SU-DHL-6 (cell line): ENCODE results near the gene NEU1.
"Not testable (repeated sequence)": the region's sequence is repeated elsewhere in the genome, so short reads cannot be mapped to it uniquely, and the experiment has no call there.

Experiments used
- H2AFZ ChIP-seq: fragments of 200-600 bp; sonication (generic); 2 replicates; pipeline ENCODE4 v1.6.1; 2014; ENCODE audit warnings: low read depth, mild to moderate bottlenecking, moderate library complexity, mixed read lengths, antibody characterized with exemption, low read length; ENCODE audit not compliant: severe bottlenecking
- H3F3A ChIP-seq: fragments of 200-600 bp; shearing (Covaris generic); 2 replicates; pipeline ENCODE4 v1.6.0; 2016; ENCODE audit warnings: antibody characterized with exemption, mild to moderate bottlenecking; ENCODE audit not compliant: insufficient read depth
- H3K27ac ChIP-seq: fragments of 200-600 bp; sonication (generic); 2 replicates; pipeline ENCODE4 v1.5.1; 2016; ENCODE audit warnings: low read depth, mild to moderate bottlenecking, low read length, moderate library complexity, mixed read lengths
- H3K27me3 ChIP-seq: fragments of 200-600 bp; sonication (generic), shearing (Covaris generic); 2 replicates; pipeline ENCODE4 v1.6.0; 2014; ENCODE audit warnings: mild to moderate bottlenecking, low read length
- H3K36me3 ChIP-seq: fragments of 200-600 bp; sonication (generic); 2 replicates; pipeline ENCODE4 v1.6.1; 2014; ENCODE audit warnings: mild to moderate bottlenecking, low read length, mixed read lengths
- H3K4me2 ChIP-seq: fragments of 300-600, 200-600 bp; shearing (Covaris generic), sonication (generic); 2 replicates; pipeline ENCODE4 v1.6.0; 2014; ENCODE audit warnings: low read length, low read depth, mild to moderate bottlenecking; ENCODE audit not compliant: poor library complexity, severe bottlenecking
- H3K4me3 ChIP-seq: fragments of 200-600 bp; sonication (generic); 2 replicates; pipeline ENCODE4 v1.5.1; 2014; ENCODE audit warnings: antibody characterized with exemption, low read length, mild to moderate bottlenecking, mixed read lengths; ENCODE audit not compliant: insufficient read depth, poor library complexity, severe bottlenecking
- H3K79me2 ChIP-seq: fragments of 200-600 bp; sonication (generic); 2 replicates; pipeline ENCODE4 v1.6.1; 2014; ENCODE audit warnings: mild to moderate bottlenecking, low read length, moderate library complexity; ENCODE audit not compliant: insufficient read depth
- H3K9ac ChIP-seq: fragments of 200-600 bp; sonication (generic); 2 replicates; pipeline ENCODE4 v1.7.0; 2014; ENCODE audit warnings: mild to moderate bottlenecking, low read length
- H3K9me2 ChIP-seq: fragments of 200-600 bp; sonication (generic); replicated peaks from 2 replicates; pipeline ENCODE4 v1.6.1; 2014; ENCODE audit warnings: low read length; ENCODE audit not compliant: insufficient read depth
- H3K9me3 ChIP-seq: fragments of 200-600 bp; sonication (generic); 2 replicates; pipeline ENCODE4 v1.6.1; 2014; ENCODE audit warnings: low read length, mixed read lengths; ENCODE audit not compliant: insufficient read depth
- H4K20me1 ChIP-seq: fragments of 200-600 bp; sonication (generic); 2 replicates; pipeline ENCODE4 v1.6.1; 2014; ENCODE audit warnings: low read depth, mild to moderate bottlenecking, antibody characterized with exemption, low read length, moderate library complexity, mixed read lengths
- EZH2phosphoT487 ChIP-seq: fragments of 200-600 bp; sonication (generic), shearing (Covaris generic); conservative IDR thresholded peaks from 2 replicates; pipeline ENCODE4 v1.6.1; 2018; ENCODE audit warnings: mild to moderate bottlenecking, antibody characterized with exemption, low read length, moderate library complexity, mixed read lengths
- TF ChIP-seq, protein P1 (sequence below): fragments of 200-600 bp; sonication (generic); IDR thresholded peaks from one replicate; pipeline ENCODE4 v1.5.1; 2017; ENCODE audit warnings: antibody characterized with exemption, mild to moderate bottlenecking, low read length, moderate library complexity; ENCODE audit not compliant: insufficient read depth, poor library complexity, severe bottlenecking

Gene NEU1

DNA sequence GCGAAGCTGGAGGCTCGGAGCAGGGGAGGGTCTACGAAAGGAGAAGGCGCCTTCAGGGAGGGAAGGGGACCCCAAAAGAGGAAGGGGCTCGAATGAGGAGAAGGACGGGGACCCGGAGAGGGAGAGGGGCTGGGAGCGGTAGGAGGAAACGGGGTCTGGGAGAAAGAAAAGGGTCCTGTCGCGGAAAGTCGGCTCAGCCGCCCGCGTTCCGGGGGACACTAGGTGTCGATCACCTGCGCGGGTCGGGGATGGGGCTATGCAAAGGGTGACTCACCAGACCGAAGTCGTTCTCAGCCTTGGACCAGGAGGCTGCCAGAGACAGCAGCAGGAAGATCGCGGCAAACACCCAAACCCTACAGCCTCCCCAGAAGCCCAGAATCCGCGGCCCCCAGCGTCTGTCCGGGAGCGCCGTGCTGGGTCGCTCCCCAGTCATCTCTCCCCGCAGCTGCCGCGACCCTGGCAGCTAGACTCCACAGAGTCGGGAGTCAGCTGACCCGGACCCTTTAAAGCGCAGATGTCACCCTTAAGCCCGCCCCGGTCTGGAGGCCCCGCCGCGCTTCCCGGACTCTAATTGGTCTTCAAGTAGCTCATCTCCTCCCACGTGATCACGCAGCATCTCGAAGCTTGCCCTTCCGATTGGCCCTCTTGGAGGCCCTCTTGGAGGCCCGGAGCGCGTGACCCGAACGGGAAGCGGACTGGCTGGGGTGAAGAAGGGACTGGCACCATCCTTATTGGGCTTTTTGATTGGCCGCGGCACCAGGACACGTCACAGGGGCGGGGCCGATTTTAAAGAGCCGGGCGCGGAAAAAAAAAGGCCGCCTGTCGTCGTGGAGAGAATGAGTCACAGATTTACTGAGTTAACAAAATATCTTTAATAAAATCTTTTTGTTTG, at the start of gene NEU1:
TSS of gene NEU1 (minus strand) at position 478 of the 892 bp plus-strand sequence. CDS start at position 433, 45 bp downstream.
- H3K9me2 ChIP-seq = no peaks in the 10 kb centered on the region
- peak within 1 kb of the TSS; percentile 89 for H2AFZ ChIP-seq
- TF ChIP-seq EZH2phosphoT487 = no peak
- TF ChIP-seq, protein P1, sequence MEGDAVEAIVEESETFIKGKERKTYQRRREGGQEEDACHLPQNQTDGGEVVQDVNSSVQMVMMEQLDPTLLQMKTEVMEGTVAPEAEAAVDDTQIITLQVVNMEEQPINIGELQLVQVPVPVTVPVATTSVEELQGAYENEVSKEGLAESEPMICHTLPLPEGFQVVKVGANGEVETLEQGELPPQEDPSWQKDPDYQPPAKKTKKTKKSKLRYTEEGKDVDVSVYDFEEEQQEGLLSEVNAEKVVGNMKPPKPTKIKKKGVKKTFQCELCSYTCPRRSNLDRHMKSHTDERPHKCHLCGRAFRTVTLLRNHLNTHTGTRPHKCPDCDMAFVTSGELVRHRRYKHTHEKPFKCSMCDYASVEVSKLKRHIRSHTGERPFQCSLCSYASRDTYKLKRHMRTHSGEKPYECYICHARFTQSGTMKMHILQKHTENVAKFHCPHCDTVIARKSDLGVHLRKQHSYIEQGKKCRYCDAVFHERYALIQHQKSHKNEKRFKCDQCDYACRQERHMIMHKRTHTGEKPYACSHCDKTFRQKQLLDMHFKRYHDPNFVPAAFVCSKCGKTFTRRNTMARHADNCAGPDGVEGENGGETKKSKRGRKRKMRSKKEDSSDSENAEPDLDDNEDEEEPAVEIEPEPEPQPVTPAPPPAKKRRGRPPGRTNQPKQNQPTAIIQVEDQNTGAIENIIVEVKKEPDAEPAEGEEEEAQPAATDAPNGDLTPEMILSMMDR = no peak
- peak within 1 kb of the TSS; percentile 78 for H3K4me2 ChIP-seq
- peak within 1 kb of the TSS; percentile 74 for H3K4me3 ChIP-seq
- H3F3A ChIP-seq = peaks cover 12% of the 10 kb centered on the region
- H3K27me3 ChIP-seq = no peaks in the 10 kb centered on the region
- no peaks in the 10 kb centered on the region for H4K20me1 ChIP-seq
- peak within 1 kb of the TSS; percentile 66 for H3K9ac ChIP-seq
- H3K9me3 ChIP-seq = no peaks in the 10 kb centered on the region
- peaks cover 5% of the 10 kb centered on the region; the same call in 1 of the 2 replicates for H3K79me2 ChIP-seq
- H3K27ac ChIP-seq = peak within 1 kb of the TSS; percentile 76
- no peaks in the 10 kb centered on the region for H3K36me3 ChIP-seq

DNA sequence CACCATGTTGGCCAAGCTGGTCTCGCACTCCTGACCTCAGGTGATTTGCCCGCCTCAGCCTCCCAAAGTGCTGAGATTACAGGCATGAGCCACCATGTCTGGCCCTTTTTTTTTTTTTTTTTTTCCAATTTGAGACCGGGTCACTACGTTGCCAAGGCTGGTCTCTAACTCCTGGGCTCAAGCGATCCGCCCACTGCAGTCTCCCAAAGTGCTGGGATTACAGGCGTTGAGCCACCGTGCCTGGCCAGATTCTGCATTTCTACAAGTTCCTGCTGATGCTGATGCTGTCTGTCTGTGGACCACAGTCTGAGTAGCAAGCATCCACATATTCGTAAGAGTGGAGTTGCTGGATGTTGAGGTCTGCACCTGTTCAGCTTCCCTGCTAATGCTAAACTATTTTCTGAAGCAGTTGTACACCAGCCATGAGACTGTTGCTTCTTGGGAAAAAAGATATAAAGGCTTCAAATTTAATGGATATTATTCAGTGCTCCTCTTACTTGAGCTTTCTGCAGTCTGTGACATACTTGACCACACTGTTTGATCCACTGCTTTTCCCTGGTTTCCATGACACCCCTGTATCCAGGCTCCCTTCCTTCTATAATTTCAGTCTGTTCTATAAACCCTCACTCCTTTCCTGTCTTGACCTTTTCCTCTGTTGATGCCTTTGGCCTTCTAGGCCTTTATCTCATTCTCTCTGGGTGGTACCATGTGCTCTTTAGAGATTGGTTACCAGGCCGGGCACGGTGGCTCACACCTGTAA, 49.4 kb upstream of the NEU1 start:
- Histone ChIP-seq H3K9me2 (no peaks in the 10 kb centered on the region), H3K4me2 (no peak overlapping the region), H2AFZ (no peak overlapping the region), H3K4me3 (no peak overlapping the region), H3K79me2 (no peaks in the 10 kb centered on the region), H3K9me3 (no peaks in the 10 kb centered on the region), H4K20me1 (no peaks in the 10 kb centered on the region), H3K36me3 (no peaks in the 10 kb centered on the region), H3K27ac (no peak overlapping the region), H3K9ac (no peak overlapping the region), H3K27me3 (no peaks in the 10 kb centered on the region), H3F3A (peaks cover 3% of the 10 kb centered on the region; the same call in 1 of the 2 replicates)
- no peak for TF ChIP-seq EZH2phosphoT487
- TF ChIP-seq, protein P1 = no peak

DNA sequence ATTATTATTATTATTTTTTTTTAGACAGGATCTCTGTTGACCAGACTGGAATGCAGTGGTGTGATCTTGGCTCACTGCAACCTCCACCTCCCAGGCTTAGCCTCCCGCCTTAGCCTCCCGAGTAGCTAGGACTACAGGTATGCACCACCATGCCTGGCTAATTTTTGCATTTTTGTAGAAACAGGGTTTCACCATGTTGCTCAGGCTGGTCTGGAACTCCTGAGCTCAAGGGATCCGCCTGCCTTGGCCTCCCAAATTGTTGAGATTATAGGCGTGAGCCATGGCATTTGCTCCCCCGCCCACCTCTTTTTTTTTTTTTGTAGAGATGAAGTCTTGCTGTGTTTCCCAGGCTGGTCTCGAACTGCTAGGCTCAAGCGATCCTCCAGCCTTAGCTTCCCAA, 46.7 kb upstream of the NEU1 start:
- not testable (repeated sequence) for H2AFZ ChIP-seq, H3K27me3 ChIP-seq, H3F3A ChIP-seq, H3K27ac ChIP-seq, H3K9me3 ChIP-seq, H3K36me3 ChIP-seq, H3K4me2 ChIP-seq, H3K9me2 ChIP-seq, H3K9ac ChIP-seq, H3K4me3 ChIP-seq, H4K20me1 ChIP-seq, H3K79me2 ChIP-seq
